OCI-LY3 (cell line): ENCODE results near the gene PDE4D.
"Not testable (repeated sequence)": the region's sequence is repeated elsewhere in the genome, so short reads cannot be mapped to it uniquely, and the experiment has no call there.

ENCODE experiments used
- EZH2phosphoT487 ChIP-seq: fragments of 200-600 bp; shearing (Covaris generic); IDR thresholded peaks from 2 replicates; pipeline ENCODE4 v1.6.1; 2018; ENCODE audit warnings: antibody characterized with exemption, mixed run types, low read depth
- TF ChIP-seq, protein P1 (sequence below): fragments of 200-600, 300-600 bp; sonication (generic); IDR thresholded peaks from 2 replicates; pipeline ENCODE4 v1.5.1; 2014; ENCODE audit warnings: antibody characterized with exemption, low read length, low read depth

DNA sequence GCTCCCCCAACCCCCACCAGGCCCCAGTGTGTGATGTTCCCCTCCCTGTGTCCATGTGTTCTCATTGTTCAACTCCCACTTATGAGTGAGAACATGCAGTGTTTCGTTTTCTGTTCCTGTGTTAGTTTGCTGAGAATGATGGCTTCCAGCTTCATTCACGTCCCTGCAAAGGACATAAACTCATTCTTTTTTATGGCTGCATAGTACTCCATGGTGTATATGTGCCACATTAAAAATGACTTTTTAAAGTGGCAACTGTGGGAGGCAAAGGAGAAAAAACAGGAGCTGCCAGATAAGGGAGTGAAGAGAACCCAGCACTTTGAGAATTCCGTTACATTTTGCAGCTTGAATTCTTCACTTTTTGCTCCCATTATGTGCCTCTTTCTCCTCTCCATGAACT is 836.9 kb downstream of the PDE4D start:
- TF ChIP-seq, protein P1, sequence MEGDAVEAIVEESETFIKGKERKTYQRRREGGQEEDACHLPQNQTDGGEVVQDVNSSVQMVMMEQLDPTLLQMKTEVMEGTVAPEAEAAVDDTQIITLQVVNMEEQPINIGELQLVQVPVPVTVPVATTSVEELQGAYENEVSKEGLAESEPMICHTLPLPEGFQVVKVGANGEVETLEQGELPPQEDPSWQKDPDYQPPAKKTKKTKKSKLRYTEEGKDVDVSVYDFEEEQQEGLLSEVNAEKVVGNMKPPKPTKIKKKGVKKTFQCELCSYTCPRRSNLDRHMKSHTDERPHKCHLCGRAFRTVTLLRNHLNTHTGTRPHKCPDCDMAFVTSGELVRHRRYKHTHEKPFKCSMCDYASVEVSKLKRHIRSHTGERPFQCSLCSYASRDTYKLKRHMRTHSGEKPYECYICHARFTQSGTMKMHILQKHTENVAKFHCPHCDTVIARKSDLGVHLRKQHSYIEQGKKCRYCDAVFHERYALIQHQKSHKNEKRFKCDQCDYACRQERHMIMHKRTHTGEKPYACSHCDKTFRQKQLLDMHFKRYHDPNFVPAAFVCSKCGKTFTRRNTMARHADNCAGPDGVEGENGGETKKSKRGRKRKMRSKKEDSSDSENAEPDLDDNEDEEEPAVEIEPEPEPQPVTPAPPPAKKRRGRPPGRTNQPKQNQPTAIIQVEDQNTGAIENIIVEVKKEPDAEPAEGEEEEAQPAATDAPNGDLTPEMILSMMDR, result not testable (repeated sequence)
- not testable (repeated sequence) for TF ChIP-seq EZH2phosphoT487
